ENCODE data around the gene COPB1. TPM values are rescaled to one million over a fixed set of nuclear protein-coding genes. Genes with fewer than 3 reads are reported as not detected.

COPB1 gene
- total and polyA plus RNA-seq, 2 of the 13 experiments (the other 11 are each of a cell fraction or from before 2014, with no cell fraction given), result 114 to 195 TPM

- Histone ChIP-seq H2AFZ (ENCODE audit: low read length) (no peak overlapping the region), H3K27me3 (ENCODE audit: control insufficient read depth in 1 of 2, insufficient read depth in 2 of 2, low read length in 2 of 2) (no peaks in the 10 kb centered on the region; a peak in 1 of 5 replicates), H3K4me1 (ENCODE audit: insufficient read depth, low read length) (peaks cover 15% of the 10 kb centered on the region), H3K4me3 (replicated peaks in 1 of 3; ENCODE audit: insufficient read depth in 1 of 3, low read depth in 2 of 3, low read length in 3 of 3) (no peak overlapping the region), H3K4me2 (ENCODE audit: low read depth, low read length) (no peak overlapping the region), H3K36me3 (replicated peaks in 1 of 2; ENCODE audit: control insufficient read depth in 1 of 2, insufficient read depth in 2 of 2, low read length in 2 of 2) (peaks cover 10 to 71% of the 10 kb centered on the region in 2 experiments), H3K9ac (ENCODE audit: insufficient read depth, low read depth, low read length) (no peak overlapping the region), H4K20me1 (ENCODE audit: insufficient read depth, low read length) (no peaks in the 10 kb centered on the region), H3K79me2 (ENCODE audit: insufficient read depth, low read length) (peaks cover 19% of the 10 kb centered on the region), H3K27ac (ENCODE audit: extremely low read length, insufficient read depth, low read length) (no peak overlapping the region), H3K9me3 (ENCODE audit: low read length) (no peaks in the 10 kb centered on the region)
- BruUV-seq (replicated peaks), result TSS peak; percentile 1
- ChIA-PET CTCF (ENCODE audit: low intra/inter-chr PET ratio, low total read pairs) (no interaction called here), POLR2A (no interaction called here)
- no peak for DNase-seq (ENCODE audit: low spot score)
- intact Hi-C loops (cut with micrococcal nuclease; ENCODE audit: unreplicated experiment) (no loop called here), in situ Hi-C loops (cut with HindIII; ENCODE audit: extremely low pct_ligation_motif_present, low pct_unique_long_range_greater_than_20kb) (no loop called here)
- TF ChIP-seq CEBPB (IDR thresholded peaks at IDR 0.05; ENCODE audit: borderline replicate concordance, low read depth, low read length), result peak; percentile 56; the same call in 1 of the 2 replicates
- TF ChIP-seq ZSCAN5A (CRISPR knock-in tag; IDR thresholded peaks at IDR 0.05; ENCODE audit: borderline replicate concordance), result no peak
- TF ChIP-seq IKZF1 (IDR thresholded peaks at IDR 0.05), result no peak
- TF ChIP-seq USF2 (IDR thresholded peaks at IDR 0.05; ENCODE audit: low read depth, low read length), result no peak
- no peak for TF ChIP-seq USF2 (CRISPR knock-in tag; IDR thresholded peaks at IDR 0.05; ENCODE audit: borderline replicate concordance)
- TF ChIP-seq ZNF138 (CRISPR knock-in tag; IDR thresholded peaks at IDR 0.05; ENCODE audit: low read depth), result no peak
- TF ChIP-seq LBX2 (CRISPR knock-in tag; IDR thresholded peaks at IDR 0.05; ENCODE audit: borderline replicate concordance), result no peak
- TF ChIP-seq ZGPAT (CRISPR knock-in tag; IDR thresholded peaks at IDR 0.05), result no peak
- no peak for FAIRE-seq
- 96% methylated on average over 4 of the region's 4 CpGs for WGBS (ENCODE audit: low lambda C conversion rate)
- no peak for ATAC-seq
Measured at GRCh38 chr11:14513800-14514199, 14.2 kb upstream of the COPB1 start.
